ENCODE data around the gene LCP1.

LCP1 gene

GRCh38 chr13:46178821-46179220 lies 3.2 kb downstream of the LCP1 start:
- Histone ChIP-seq H3K27ac (ENCODE audit: extremely low read depth, low read depth, low read length) (no peak overlapping the region), H3K4me3 (ENCODE audit: low read depth, low read length) (no peak overlapping the region), H3K9me3 (ENCODE audit: control insufficient read depth, insufficient read depth, low read depth, low read length) (no peaks in the 10 kb centered on the region), H3K4me1 (ENCODE audit: control insufficient read depth, insufficient read depth, low read length) (no peaks in the 10 kb centered on the region; the same call in 1 of the 2 replicates), H3K36me3 (ENCODE audit: control insufficient read depth in 2 of 2, insufficient read depth in 1 of 2, low read length in 2 of 2) (no peaks in the 10 kb centered on the region)
- POLR2A ChIA-PET: no interaction called here
- CTCF ChIA-PET: interaction anchor here (0.6 kb wide), 2 partner anchors 21 to 632 kb away, joined by 3 to 8 read pairs; no protein-coding TSS in a partner anchor
- TF ChIP-seq ZNF610 (tag by site-specific recombination; IDR thresholded peaks at IDR 0.05; ENCODE audit: borderline replicate concordance): no peak
- no peak for TF ChIP-seq FEZF1 (tag by site-specific recombination; IDR thresholded peaks at IDR 0.05)
- no peak for TF ChIP-seq ZBTB48 (tag by site-specific recombination; IDR thresholded peaks at IDR 0.05)
- TF ChIP-seq KLF8 (tag by site-specific recombination; IDR thresholded peaks at IDR 0.05): no peak
- TF ChIP-seq ZNF548 (tag by site-specific recombination; IDR thresholded peaks at IDR 0.05): no peak
- no peak for TF ChIP-seq ZSCAN23 (tag by site-specific recombination; IDR thresholded peaks at IDR 0.05)
- no peak for TF ChIP-seq ZNF341 (tag by site-specific recombination; IDR thresholded peaks at IDR 0.05; ENCODE audit: low read depth)
- TF ChIP-seq ZNF521 (tag by site-specific recombination; IDR thresholded peaks at IDR 0.05): no peak
- no peak for TF ChIP-seq SCRT2 (tag by site-specific recombination; IDR thresholded peaks at IDR 0.05)
- TF ChIP-seq ZNF239 (tag by site-specific recombination; IDR thresholded peaks at IDR 0.05): no peak
- no peak for TF ChIP-seq OVOL3 (tag by site-specific recombination; IDR thresholded peaks at IDR 0.05)
- TF ChIP-seq ZSCAN16 (tag by site-specific recombination; IDR thresholded peaks at IDR 0.05): no peak
- TF ChIP-seq ZNF747 (tag by site-specific recombination; IDR thresholded peaks at IDR 0.05): no peak
- no peak for TF ChIP-seq ZSCAN30 (tag by site-specific recombination; IDR thresholded peaks at IDR 0.05)
- TF ChIP-seq ZNF311 (tag by site-specific recombination; IDR thresholded peaks at IDR 0.05; ENCODE audit: borderline replicate concordance): no peak
- TF ChIP-seq KLF10 (tag by site-specific recombination; IDR thresholded peaks at IDR 0.05): no peak
- no peak for TF ChIP-seq ZNF132 (tag by site-specific recombination; IDR thresholded peaks at IDR 0.05; ENCODE audit: borderline replicate concordance)
- TF ChIP-seq BCL6B (tag by site-specific recombination; IDR thresholded peaks at IDR 0.05): no peak
- no peak for TF ChIP-seq GFI1B (tag by site-specific recombination; IDR thresholded peaks at IDR 0.05)

GRCh38 chr13:46178143-46178542 lies 3.8 kb downstream of the LCP1 start:
- ChIA-PET POLR2A (no interaction called here), CTCF (no interaction called here)
- no peak overlapping the region for H3K27ac ChIP-seq (ENCODE audit: extremely low read depth, low read depth, low read length)
- TF ChIP-seq RBAK (tag by site-specific recombination; IDR thresholded peaks at IDR 0.05) (no peak), PRDM1 (tag by site-specific recombination; IDR thresholded peaks at IDR 0.05) (no peak), ZNF132 (tag by site-specific recombination; IDR thresholded peaks at IDR 0.05; ENCODE audit: borderline replicate concordance) (no peak), ZNF692 (tag by site-specific recombination; IDR thresholded peaks at IDR 0.05) (no peak), ZNF423 (tag by site-specific recombination; IDR thresholded peaks at IDR 0.05) (no peak), ZNF558 (tag by site-specific recombination; IDR thresholded peaks at IDR 0.05) (no peak), ZNF335 (tag by site-specific recombination; conservative IDR thresholded peaks at IDR 0.05) (no peak), ZNF560 (tag by site-specific recombination; IDR thresholded peaks at IDR 0.05; ENCODE audit: borderline replicate concordance) (no peak)
- no peaks in the 10 kb centered on the region for H3K36me3 ChIP-seq (ENCODE audit: control insufficient read depth in 2 of 2, insufficient read depth in 1 of 2, low read length in 2 of 2)
- no peaks in the 10 kb centered on the region for H3K9me3 ChIP-seq (ENCODE audit: control insufficient read depth, insufficient read depth, low read depth, low read length)
- no peaks in the 10 kb centered on the region; the same call in 1 of the 2 replicates for H3K4me1 ChIP-seq (ENCODE audit: control insufficient read depth, insufficient read depth, low read length)
- no peak overlapping the region for H3K4me3 ChIP-seq (ENCODE audit: low read depth, low read length)
